Astrocyte of the spinal cord (primary cell): ENCODE results near the gene CAST.

Experiments
- DNase-seq: peaks from one replicate; pipeline ENCODE4 v3.0.0; 2011; ENCODE audit warnings: low read depth, low spot score
- H3K4me3 ChIP-seq: 2 replicates; pipeline ENCODE4 v1.5.1; 2011; ENCODE audit warnings: low read depth, mild to moderate bottlenecking, low read length, moderate library complexity
- CTCF ChIP-seq: IDR thresholded peaks from 2 replicates; pipeline ENCODE4 v1.5.1; 2012; ENCODE audit warnings: low read depth, mild to moderate bottlenecking, low read length, inconsistent platforms
- in situ Hi-C: cut with HindIII; loops from 2 replicates; pipeline ENCODE4 v1.10.0; 2017; ENCODE audit warnings: low sequenced_read_pairs

Gene CAST

DNA sequence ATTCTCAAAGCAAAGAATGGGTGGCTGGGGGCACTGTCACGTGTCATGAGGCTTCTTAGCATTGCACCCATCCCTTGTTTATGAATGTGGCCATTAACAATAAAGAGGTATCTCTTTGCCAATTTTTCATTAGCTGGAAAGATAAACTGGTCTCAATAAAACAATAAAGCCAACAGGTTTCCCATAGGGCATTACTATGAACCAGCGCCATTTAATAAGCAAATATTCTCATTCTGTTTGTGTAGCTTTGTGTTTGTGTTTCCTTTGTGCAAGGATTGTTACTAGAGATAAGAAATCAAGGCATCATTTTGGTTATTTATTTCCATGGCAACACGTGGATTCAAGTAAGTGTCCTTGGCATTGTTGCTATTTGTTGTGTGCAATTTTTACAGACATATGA, 37.6 kb upstream of the CAST start:
- TF ChIP-seq CTCF = no peak
- DNase-seq = no peak
- no peak overlapping the region for H3K4me3 ChIP-seq
- in situ Hi-C loops = no loop called here

DNA sequence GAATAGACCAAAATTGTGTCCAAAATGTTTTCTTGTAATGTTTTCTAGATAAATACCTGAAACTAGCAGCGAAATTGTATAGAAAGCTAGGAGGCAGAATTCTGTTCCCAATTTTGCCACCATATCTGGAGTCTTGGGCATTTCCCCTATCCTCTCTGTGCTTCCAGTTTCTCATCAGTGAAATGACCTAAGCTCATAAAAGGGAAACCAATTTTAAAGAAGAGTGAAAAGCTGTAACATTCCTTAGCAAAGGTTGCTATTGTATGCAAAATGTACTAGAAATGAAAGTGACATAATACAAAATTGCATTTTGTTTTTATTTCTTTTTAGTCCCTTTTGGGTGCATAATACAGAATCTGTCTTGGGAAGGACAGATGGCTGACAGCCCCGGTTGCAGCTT, 36.8 kb upstream of the CAST start:
- in situ Hi-C loops = no loop called here
- H3K4me3 ChIP-seq = no peak overlapping the region
- DNase-seq = no peak
- no peak for TF ChIP-seq CTCF

DNA sequence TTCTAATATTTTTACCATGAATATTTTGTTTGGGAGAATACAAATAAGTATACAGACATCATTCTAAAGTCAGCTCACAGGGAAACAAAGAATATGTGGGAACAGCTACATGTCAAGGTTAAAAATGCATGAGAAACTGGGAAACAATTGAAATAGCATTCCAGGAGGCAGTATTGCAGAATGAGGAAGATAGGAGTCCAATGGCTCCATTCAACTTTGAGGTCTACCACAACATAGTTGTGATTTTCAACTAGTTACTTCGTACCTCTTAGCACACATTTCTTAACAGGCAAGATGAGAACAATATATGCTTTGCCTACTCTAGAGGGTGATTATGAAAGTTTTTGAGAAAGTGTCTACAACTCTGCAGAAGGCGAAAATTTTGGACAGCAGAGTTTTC, 35.2 kb upstream of the CAST start:
- DNase-seq = peak; percentile 93
- no peak overlapping the region for H3K4me3 ChIP-seq
- TF ChIP-seq CTCF = no peak
- in situ Hi-C loops = no loop called here

GRCh38 chr5:96627792-96628398, 34.3 kb upstream of the CAST start:
- in situ Hi-C loops = no loop called here
- no peak for TF ChIP-seq CTCF
- DNase-seq = no peak
- H3K4me3 ChIP-seq = no peak overlapping the region

DNA sequence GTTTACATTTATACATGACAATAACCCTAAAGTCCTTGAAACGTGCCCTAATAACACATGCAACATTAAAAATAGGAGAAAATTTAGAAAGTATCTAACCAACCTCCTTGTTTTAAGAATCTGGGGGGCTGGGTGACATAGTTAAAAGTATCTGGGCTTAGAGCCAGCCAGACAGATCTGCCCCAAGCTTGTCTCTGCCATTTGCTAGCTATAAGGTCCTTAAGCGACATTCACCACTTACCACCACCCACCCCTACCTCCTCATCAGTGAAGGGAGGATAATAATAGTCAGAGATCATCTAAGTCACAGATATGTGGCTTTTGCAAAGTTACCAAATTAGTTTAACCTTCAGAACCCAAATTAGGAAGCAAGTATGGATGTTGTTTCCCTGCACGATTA, 33.8 kb upstream of the CAST start:
- no peak for DNase-seq
- in situ Hi-C loops = no loop called here
- no peak overlapping the region for H3K4me3 ChIP-seq
- no peak for TF ChIP-seq CTCF

GRCh38 chr5:96629774-96630173, 32.4 kb upstream of the CAST start:
- DNase-seq = peak; percentile 93
- no peak overlapping the region for H3K4me3 ChIP-seq
- in situ Hi-C loops = no loop called here
- TF ChIP-seq CTCF = no peak

- DNase-seq = no peak
- no peak for TF ChIP-seq CTCF
- in situ Hi-C loops = no loop called here
- H3K4me3 ChIP-seq = no peak overlapping the region
These were observed 28.4 kb upstream of the CAST start for GRCh38 chr5:96633820-96634219.
